Suprapubic skin (tissue), 4 donors: ENCODE results near the gene SCIN.

Experiments used
- EP300 ChIP-seq: sonication (generic); formaldehyde crosslinking; IDR thresholded peaks from one replicate; pipeline ENCODE4 v1.6.1; 2017; ENCODE audit warnings: antibody characterized with exemption
- POLR2A ChIP-seq, 2 donors: fragments of 450-650 bp; IDR thresholded peaks; one replicate each; pipeline ENCODE4 v1.6.1; 2017; ENCODE audit warnings: antibody characterized with exemption in 2 of 2, mild to moderate bottlenecking in 2 of 2, moderate library complexity in 2 of 2
- POLR2AphosphoS5 ChIP-seq, 3 donors: sonication (generic); formaldehyde crosslinking; IDR thresholded peaks; one replicate each; pipeline ENCODE4 v1.6.1; 2017; ENCODE audit warnings: antibody characterized with exemption in 3 of 3
- TF ChIP-seq, protein P1 (sequence below), 2 donors: fragments of 200-600 bp in 1 of 2; fragments of 450-650 bp in 1 of 2; sonication (generic) in 1 of 2; IDR thresholded peaks; one replicate each; pipeline ENCODE4 v1.5.1; 2016 to 2019; ENCODE audit warnings: antibody characterized with exemption in 2 of 2, mild to moderate bottlenecking in 1 of 2, moderate library complexity in 1 of 2

DNA sequence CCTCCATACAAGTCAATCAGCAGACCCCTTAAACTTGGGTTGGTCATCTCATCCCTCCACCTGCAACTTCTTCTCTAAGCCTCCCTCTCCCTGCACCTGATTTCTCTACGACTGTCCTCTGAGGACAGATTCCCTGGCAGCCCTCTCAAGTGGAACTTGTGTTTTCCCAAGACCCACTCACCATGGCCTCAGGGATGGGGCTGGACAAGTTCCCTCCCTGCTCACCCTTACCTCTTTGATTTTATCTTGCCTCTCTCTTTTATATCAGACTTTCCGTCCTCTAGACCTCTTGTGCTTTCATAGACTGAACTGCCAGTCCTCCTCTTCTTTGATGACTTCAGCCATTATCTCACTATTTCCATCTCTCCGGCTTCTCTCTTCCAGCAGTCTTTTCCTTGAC, 70.7 kb downstream of the SCIN start:
- TF ChIP-seq, protein P1, sequence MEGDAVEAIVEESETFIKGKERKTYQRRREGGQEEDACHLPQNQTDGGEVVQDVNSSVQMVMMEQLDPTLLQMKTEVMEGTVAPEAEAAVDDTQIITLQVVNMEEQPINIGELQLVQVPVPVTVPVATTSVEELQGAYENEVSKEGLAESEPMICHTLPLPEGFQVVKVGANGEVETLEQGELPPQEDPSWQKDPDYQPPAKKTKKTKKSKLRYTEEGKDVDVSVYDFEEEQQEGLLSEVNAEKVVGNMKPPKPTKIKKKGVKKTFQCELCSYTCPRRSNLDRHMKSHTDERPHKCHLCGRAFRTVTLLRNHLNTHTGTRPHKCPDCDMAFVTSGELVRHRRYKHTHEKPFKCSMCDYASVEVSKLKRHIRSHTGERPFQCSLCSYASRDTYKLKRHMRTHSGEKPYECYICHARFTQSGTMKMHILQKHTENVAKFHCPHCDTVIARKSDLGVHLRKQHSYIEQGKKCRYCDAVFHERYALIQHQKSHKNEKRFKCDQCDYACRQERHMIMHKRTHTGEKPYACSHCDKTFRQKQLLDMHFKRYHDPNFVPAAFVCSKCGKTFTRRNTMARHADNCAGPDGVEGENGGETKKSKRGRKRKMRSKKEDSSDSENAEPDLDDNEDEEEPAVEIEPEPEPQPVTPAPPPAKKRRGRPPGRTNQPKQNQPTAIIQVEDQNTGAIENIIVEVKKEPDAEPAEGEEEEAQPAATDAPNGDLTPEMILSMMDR (IDR thresholded peaks at IDR 0.05) = no peak
- TF ChIP-seq POLR2AphosphoS5 (IDR thresholded peaks at IDR 0.05) = no peak
- no peak for TF ChIP-seq EP300
- TF ChIP-seq POLR2A (IDR thresholded peaks at IDR 0.05) = no peak
